ENCODE measurements around the gene LSM5. TPM values are rescaled to one million over a fixed set of nuclear protein-coding genes. Genes with fewer than 3 reads are reported as not detected.

The LSM5 gene
- 67.9 TPM for polyA plus RNA-seq (2013, experiment 1 of 2)
- polyA plus RNA-seq (2013, experiment 2 of 2), result 76.5 TPM

DNA sequence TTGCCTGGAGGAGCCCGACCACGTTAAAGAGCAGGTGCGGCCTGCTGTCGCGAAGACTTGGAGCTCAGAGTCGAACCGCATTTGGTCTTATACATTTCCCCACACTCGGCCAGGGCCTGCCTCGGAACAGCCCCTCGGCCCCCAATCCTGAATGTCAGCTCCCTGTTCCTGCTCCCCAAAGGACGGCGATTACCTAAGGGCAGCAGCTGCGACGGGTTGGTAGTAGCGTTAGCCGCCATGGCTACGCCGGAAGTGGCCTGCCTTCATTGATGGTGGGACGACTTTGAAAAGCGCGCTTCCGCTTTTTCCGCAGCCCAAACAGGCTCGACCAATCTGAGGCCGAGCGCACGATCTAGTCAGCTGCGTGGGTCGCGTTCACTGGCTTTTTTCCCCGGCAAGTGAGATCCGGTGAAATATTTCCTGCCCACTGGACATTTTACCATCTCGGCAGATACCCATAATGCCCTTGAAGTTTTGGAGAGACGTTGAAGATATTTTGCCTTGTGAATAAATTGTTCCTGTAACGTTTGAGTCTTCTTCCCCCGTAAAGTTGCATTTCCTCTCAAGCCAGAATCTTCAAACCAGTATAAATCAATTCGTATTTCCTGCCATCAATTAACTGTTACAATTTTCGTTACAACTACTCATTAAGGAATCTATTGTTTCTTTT is at the start of gene LSM5:
LSM5 (minus strand) TSS at position 254 of the 670 bp plus-strand sequence; CDS start at position 239, 15 bp downstream.
- Histone ChIP-seq H3K4me2 (ENCODE audit: low read length, poor library complexity, severe bottlenecking) (peak within 1 kb of the TSS; percentile 52), H2BK5ac (ENCODE audit: low read depth, low read length, poor library complexity, severe bottlenecking) (no peak within 1 kb of the TSS), H3K4ac (ENCODE audit: low read depth in 1 of 2, low read length in 2 of 2) (peak within 1 kb of the TSS; percentile 9 to 94), H3K9ac (ENCODE audit: low read length) (peak within 1 kb of the TSS; percentile 88), H3K18ac (ENCODE audit: low read depth in 1 of 2, low read length in 2 of 2) (peak within 1 kb of the TSS; percentile 72 to 95), H2BK12ac (ENCODE audit: low read length in 2 of 2) (peak within 1 kb of the TSS in 1 of 2 experiments; percentile 49), H3K36me3 (ENCODE audit: control insufficient read depth in 1 of 2, insufficient read depth in 2 of 2, low read depth in 1 of 2, low read length in 2 of 2) (peaks cover 3 to 21% of the 10 kb centered on the region in 2 experiments), H3K27me3 (ENCODE audit: control insufficient read depth in 1 of 2, insufficient read depth in 1 of 2, low read length in 2 of 2) (no peaks in the 10 kb centered on the region), H3K9me3 (ENCODE audit: control insufficient read depth, low read length) (no peaks in the 10 kb centered on the region), H3K79me1 (replicated peaks; ENCODE audit: low read length, poor library complexity, severe bottlenecking) (peaks cover 16% of the 10 kb centered on the region), H3K23ac (ENCODE audit: low read length in 2 of 2) (peak within 1 kb of the TSS in 1 of 2 experiments; percentile 42), H2AFZ (ENCODE audit: low read depth, low read length) (peak within 1 kb of the TSS; percentile 96), H3K4me3 (ENCODE audit: insufficient read depth in 1 of 2, low read depth in 1 of 2, low read length in 2 of 2) (peak within 1 kb of the TSS; percentile 90 to 91), H4K91ac (ENCODE audit: low read length) (no peak within 1 kb of the TSS), H3K14ac (ENCODE audit: low read length in 2 of 2) (peak within 1 kb of the TSS in 1 of 2 experiments; percentile 92), H2AK5ac (ENCODE audit: low read length, severe bottlenecking) (no peak within 1 kb of the TSS), H2BK120ac (ENCODE audit: low read depth, low read length) (no peak within 1 kb of the TSS), H2BK15ac (ENCODE audit: low read depth, poor library complexity, severe bottlenecking) (no peak within 1 kb of the TSS), H4K8ac (ENCODE audit: low read length) (peak within 1 kb of the TSS; percentile 80), H3K27ac (ENCODE audit: low read length, poor library complexity, severe bottlenecking) (peak within 1 kb of the TSS; percentile 92), H3K4me1 (ENCODE audit: control insufficient read depth, insufficient read depth, low read depth, low read length) (peaks cover 2% of the 10 kb centered on the region)
- peak; percentile 95 for DNase-seq
- WGBS, result 0% methylated on average over 31 of the region's 38 CpGs

DNA sequence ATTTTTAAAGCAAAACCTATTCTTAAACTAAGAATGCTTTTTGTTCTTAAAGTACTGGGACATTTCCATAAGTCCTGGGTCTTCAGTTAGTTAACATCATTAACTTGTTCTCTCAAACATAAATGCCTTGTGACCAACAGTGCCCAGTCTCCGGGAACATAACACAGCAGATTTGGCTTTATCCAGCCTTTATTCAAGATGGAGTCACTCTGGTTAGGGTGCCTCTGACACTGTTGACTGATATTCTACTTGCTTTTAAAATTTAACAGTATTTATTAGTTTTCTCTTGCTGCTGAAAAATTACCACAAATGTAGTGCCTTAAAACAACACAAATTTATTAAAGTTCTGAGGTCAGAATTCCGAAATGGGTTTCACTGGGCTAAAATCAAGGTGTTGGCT is 49.2 kb upstream of the LSM5 start:
- H4K8ac ChIP-seq (ENCODE audit: low read length), result no peak overlapping the region
- 99% methylated on average over 2 of the region's 2 CpGs for WGBS
- no peak overlapping the region for H3K4me3 ChIP-seq (ENCODE audit: insufficient read depth in 1 of 2, low read depth in 1 of 2, low read length in 2 of 2)
- H3K79me1 ChIP-seq (replicated peaks; ENCODE audit: low read length, poor library complexity, severe bottlenecking), result peaks cover 16% of the 10 kb centered on the region
- H3K4me1 ChIP-seq (ENCODE audit: control insufficient read depth, insufficient read depth, low read depth, low read length), result peaks cover 2% of the 10 kb centered on the region
- H3K9ac ChIP-seq (ENCODE audit: low read length), result no peak overlapping the region
- H3K36me3 ChIP-seq (ENCODE audit: control insufficient read depth in 1 of 2, insufficient read depth in 2 of 2, low read depth in 1 of 2, low read length in 2 of 2), result peaks cover 4 to 17% of the 10 kb centered on the region in 2 experiments
- H3K4me2 ChIP-seq (ENCODE audit: low read length, poor library complexity, severe bottlenecking), result no peak overlapping the region
- H3K18ac ChIP-seq (ENCODE audit: low read depth in 1 of 2, low read length in 2 of 2), result no peak overlapping the region
- H3K23ac ChIP-seq (ENCODE audit: low read length in 2 of 2), result no peak overlapping the region
- H3K9me3 ChIP-seq (ENCODE audit: control insufficient read depth, low read length), result no peaks in the 10 kb centered on the region
- H3K27me3 ChIP-seq (ENCODE audit: control insufficient read depth in 1 of 2, insufficient read depth in 1 of 2, low read length in 2 of 2), result no peaks in the 10 kb centered on the region
- no peak overlapping the region for H3K14ac ChIP-seq (ENCODE audit: low read length in 2 of 2)
- no peak overlapping the region for H2BK5ac ChIP-seq (ENCODE audit: low read depth, low read length, poor library complexity, severe bottlenecking)
- H2AFZ ChIP-seq (ENCODE audit: low read depth, low read length), result no peak overlapping the region
- H3K4ac ChIP-seq (ENCODE audit: low read depth in 1 of 2, low read length in 2 of 2), result no peak overlapping the region
- H2BK15ac ChIP-seq (ENCODE audit: low read depth, poor library complexity, severe bottlenecking), result no peak overlapping the region
- no peak overlapping the region for H2BK120ac ChIP-seq (ENCODE audit: low read depth, low read length)
- H2BK12ac ChIP-seq (ENCODE audit: low read length in 2 of 2), result no peak overlapping the region
- no peak for DNase-seq
- no peak overlapping the region for H4K91ac ChIP-seq (ENCODE audit: low read length)
- no peak overlapping the region for H2AK5ac ChIP-seq (ENCODE audit: low read length, severe bottlenecking)
- no peak overlapping the region for H3K27ac ChIP-seq (ENCODE audit: low read length, poor library complexity, severe bottlenecking)

DNA sequence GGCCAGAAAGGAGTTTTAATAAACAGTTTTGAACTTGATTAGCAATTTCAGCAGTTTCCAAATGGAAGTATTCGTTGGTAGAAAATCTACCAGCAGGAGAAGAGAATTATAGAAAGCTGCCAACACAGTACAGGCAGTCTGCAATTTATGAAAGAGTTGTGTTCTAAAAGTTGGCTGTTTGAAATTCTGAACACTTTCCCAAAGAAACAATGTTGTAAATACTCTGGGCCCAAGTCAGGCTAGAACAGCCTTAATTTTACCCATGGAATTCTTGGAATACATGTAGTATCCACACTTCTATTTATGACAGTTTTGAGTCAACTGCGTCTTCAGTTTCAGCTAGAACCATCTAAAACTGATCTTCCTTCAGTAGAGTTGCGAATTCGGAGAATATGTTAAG is 47.6 kb upstream of the LSM5 start:
- H2BK12ac ChIP-seq (ENCODE audit: low read length in 2 of 2), result no peak overlapping the region
- WGBS, result 94% methylated on average over 4 of the region's 4 CpGs

DNA sequence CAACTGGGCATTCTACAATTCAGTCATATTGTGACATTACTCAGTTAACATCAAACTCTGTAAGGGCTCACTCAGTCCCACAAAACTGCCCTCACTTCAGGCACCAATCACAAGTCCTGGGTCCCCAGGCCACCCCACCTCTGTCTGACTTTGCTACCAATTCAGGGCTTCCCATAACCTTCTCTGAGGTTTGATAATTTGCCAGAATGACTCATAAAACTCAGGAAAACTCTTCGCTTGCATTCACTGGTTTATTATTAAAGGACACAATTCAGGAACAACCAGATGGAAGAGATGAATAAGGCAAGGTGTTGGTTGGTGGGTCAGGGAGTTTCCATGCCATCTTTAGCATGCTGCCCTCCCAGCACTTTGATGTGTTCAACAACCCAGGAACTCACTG is 46.4 kb upstream of the LSM5 start:
- no peak overlapping the region for H3K9ac ChIP-seq (ENCODE audit: low read length)

More for the DNA sequence above, 47.6 kb upstream of the LSM5 start:
- Histone ChIP-seq H3K36me3 (ENCODE audit: control insufficient read depth in 1 of 2, insufficient read depth in 2 of 2, low read depth in 1 of 2, low read length in 2 of 2) (peaks cover 0 to under 1% of the 10 kb centered on the region in 2 experiments), H3K14ac (ENCODE audit: low read length in 2 of 2) (no peak overlapping the region), H2BK120ac (ENCODE audit: low read depth, low read length) (no peak overlapping the region), H2BK5ac (ENCODE audit: low read depth, low read length, poor library complexity, severe bottlenecking) (no peak overlapping the region), H4K91ac (ENCODE audit: low read length) (no peak overlapping the region), H4K8ac (ENCODE audit: low read length) (no peak overlapping the region), H3K23ac (ENCODE audit: low read length in 2 of 2) (no peak overlapping the region), H3K27me3 (ENCODE audit: control insufficient read depth in 1 of 2, insufficient read depth in 1 of 2, low read length in 2 of 2) (no peaks in the 10 kb centered on the region), H3K4ac (ENCODE audit: low read depth in 1 of 2, low read length in 2 of 2) (no peak overlapping the region), H3K9me3 (ENCODE audit: control insufficient read depth, low read length) (no peaks in the 10 kb centered on the region), H3K4me3 (ENCODE audit: insufficient read depth in 1 of 2, low read depth in 1 of 2, low read length in 2 of 2) (no peak overlapping the region), H3K4me1 (ENCODE audit: control insufficient read depth, insufficient read depth, low read depth, low read length) (peaks cover 2% of the 10 kb centered on the region), H2BK15ac (ENCODE audit: low read depth, poor library complexity, severe bottlenecking) (no peak overlapping the region), H3K4me2 (ENCODE audit: low read length, poor library complexity, severe bottlenecking) (no peak overlapping the region), H3K9ac (ENCODE audit: low read length) (no peak overlapping the region), H3K79me1 (replicated peaks; ENCODE audit: low read length, poor library complexity, severe bottlenecking) (peaks cover 10% of the 10 kb centered on the region), H2AK5ac (ENCODE audit: low read length, severe bottlenecking) (no peak overlapping the region), H3K18ac (ENCODE audit: low read depth in 1 of 2, low read length in 2 of 2) (no peak overlapping the region), H2AFZ (ENCODE audit: low read depth, low read length) (no peak overlapping the region), H3K27ac (ENCODE audit: low read length, poor library complexity, severe bottlenecking) (no peak overlapping the region)
- no peak for DNase-seq

More for the DNA sequence above, 46.4 kb upstream of the LSM5 start:
- Histone ChIP-seq H3K23ac (ENCODE audit: low read length in 2 of 2) (no peak overlapping the region), H3K4me2 (ENCODE audit: low read length, poor library complexity, severe bottlenecking) (no peak overlapping the region), H2BK120ac (ENCODE audit: low read depth, low read length) (no peak overlapping the region), H3K4me1 (ENCODE audit: control insufficient read depth, insufficient read depth, low read depth, low read length) (peaks cover 9% of the 10 kb centered on the region), H2BK15ac (ENCODE audit: low read depth, poor library complexity, severe bottlenecking) (no peak overlapping the region), H3K18ac (ENCODE audit: low read depth in 1 of 2, low read length in 2 of 2) (peak overlapping the region in 1 of 2 experiments; percentile 38), H2BK12ac (ENCODE audit: low read length in 2 of 2) (no peak overlapping the region), H3K36me3 (ENCODE audit: control insufficient read depth in 1 of 2, insufficient read depth in 2 of 2, low read depth in 1 of 2, low read length in 2 of 2) (peaks cover 6% of the 10 kb centered on the region in 2 experiments), H3K4me3 (ENCODE audit: insufficient read depth in 1 of 2, low read depth in 1 of 2, low read length in 2 of 2) (no peak overlapping the region), H3K14ac (ENCODE audit: low read length in 2 of 2) (no peak overlapping the region), H3K79me1 (replicated peaks; ENCODE audit: low read length, poor library complexity, severe bottlenecking) (peaks cover 13% of the 10 kb centered on the region), H2AK5ac (ENCODE audit: low read length, severe bottlenecking) (no peak overlapping the region), H2AFZ (ENCODE audit: low read depth, low read length) (no peak overlapping the region), H3K9me3 (ENCODE audit: control insufficient read depth, low read length) (no peaks in the 10 kb centered on the region), H3K27me3 (ENCODE audit: control insufficient read depth in 1 of 2, insufficient read depth in 1 of 2, low read length in 2 of 2) (no peaks in the 10 kb centered on the region), H4K8ac (ENCODE audit: low read length) (no peak overlapping the region), H2BK5ac (ENCODE audit: low read depth, low read length, poor library complexity, severe bottlenecking) (no peak overlapping the region), H3K27ac (ENCODE audit: low read length, poor library complexity, severe bottlenecking) (peak overlapping the region; percentile 32), H4K91ac (ENCODE audit: low read length) (no peak overlapping the region), H3K4ac (ENCODE audit: low read depth in 1 of 2, low read length in 2 of 2) (no peak overlapping the region)
- peak; percentile 75 for DNase-seq
- WGBS, result no CpG with 5 or more reads among the region's 1 CpG

All from mesenchymal stem cell (in vitro differentiated cells and primary cell).